Loucy (cell line): ENCODE measurements around the gene IDH3G.

Experiments used
- CTCF ChIP-seq: fragments of 200-600 bp; sonication (generic); conservative IDR thresholded peaks from 2 replicates; pipeline ENCODE4 v1.5.1; 2014; ENCODE audit warnings: mild to moderate bottlenecking, antibody characterized with exemption, low read length
- EZH2phosphoT487 ChIP-seq: fragments of 200-600 bp; IDR thresholded peaks from 2 replicates; pipeline ENCODE4 v1.6.1; 2018; ENCODE audit warnings: antibody characterized with exemption, mild to moderate bottlenecking, moderate library complexity, borderline replicate concordance

- TF ChIP-seq CTCF (no peak), EZH2phosphoT487 (no peak)
Observed at GRCh38 chrX:153755136-153755535, 39.0 kb downstream of the IDH3G start.
